Measurements from ENCODE around the gene TMEM132A.

TMEM132A gene

DNA sequence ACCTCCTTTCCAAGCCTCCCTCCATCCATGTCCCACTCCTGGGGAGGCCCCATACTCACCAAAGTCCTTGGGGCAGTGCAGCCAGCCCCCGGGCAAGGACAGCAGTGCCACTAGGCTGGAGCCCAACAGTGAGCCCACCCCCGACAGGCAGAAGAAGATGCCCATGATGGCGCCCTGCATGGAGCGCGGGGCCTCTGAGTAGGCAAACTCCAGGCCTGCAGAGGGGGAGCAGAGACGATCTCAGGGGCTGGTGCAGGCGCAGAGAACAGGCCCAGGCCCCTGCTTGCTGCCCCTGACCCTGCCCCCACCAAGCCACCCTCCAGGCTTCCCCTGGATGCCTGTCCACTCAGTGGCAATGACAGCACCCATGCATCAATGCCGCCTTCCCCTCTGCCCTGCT lies 13.6 kb downstream of the TMEM132A start:
- no peak for DNase-seq

DNA sequence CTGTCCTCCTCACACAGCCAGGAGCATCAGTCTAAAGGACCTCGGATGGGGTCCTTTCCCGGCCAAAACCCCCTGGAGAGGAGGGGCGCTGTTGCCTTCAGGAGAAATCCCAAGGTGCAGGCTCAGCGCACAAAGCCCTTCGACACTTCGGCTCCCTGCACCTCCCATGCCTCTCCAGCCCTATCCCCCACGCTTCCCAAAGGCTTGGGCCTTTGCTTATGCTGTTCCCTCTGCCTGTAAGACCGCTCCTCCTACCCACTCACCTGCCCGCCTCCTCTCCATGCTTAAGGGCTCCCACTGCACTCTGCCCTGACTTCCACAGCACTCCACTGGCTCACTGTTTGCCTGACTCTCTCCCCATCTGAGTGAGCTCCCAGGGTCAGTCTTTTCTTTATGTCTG lies 14.2 kb downstream of the TMEM132A start:
- no peak for DNase-seq

DNA sequence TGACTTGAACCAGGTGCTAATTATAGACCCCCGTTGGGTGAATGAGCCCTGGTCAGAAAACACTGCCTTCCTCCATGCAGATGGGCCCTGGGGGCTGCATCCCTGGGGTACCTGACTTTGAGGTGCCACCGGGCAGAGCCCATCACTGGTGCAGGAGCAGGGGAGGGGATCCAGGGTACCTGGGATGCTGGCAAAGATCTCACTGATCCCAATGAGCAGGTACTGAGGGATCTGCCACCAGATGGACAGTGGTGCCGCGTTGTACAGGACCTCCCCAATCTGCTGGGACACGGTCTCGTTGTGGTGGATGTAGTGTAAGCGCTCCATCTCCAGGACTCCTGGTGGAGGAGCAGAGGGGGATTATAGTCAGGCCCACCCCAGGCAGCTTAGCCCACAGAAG lies 15.0 kb downstream of the TMEM132A start:
- DNase-seq = no peak

DNA sequence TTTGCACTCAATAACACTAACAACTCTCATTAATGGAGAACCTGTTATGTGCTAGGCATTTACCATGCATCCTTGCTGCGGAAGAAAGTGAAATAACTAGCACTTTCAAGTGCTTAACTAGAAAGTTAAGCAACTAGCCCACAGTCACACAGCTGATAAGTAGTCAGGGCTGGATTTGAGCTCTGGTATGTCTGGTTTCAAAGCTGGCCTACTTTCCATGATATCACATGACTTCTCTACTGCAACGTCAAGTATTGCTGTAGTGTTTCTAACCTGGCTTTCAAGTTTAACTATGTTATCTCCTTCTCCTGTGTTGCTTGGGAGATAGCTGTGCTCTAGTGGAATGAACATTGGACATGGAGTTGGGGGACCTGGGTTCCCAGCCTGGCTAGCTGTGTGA lies 15.6 kb downstream of the TMEM132A start:
- DNase-seq = no peak

DNA sequence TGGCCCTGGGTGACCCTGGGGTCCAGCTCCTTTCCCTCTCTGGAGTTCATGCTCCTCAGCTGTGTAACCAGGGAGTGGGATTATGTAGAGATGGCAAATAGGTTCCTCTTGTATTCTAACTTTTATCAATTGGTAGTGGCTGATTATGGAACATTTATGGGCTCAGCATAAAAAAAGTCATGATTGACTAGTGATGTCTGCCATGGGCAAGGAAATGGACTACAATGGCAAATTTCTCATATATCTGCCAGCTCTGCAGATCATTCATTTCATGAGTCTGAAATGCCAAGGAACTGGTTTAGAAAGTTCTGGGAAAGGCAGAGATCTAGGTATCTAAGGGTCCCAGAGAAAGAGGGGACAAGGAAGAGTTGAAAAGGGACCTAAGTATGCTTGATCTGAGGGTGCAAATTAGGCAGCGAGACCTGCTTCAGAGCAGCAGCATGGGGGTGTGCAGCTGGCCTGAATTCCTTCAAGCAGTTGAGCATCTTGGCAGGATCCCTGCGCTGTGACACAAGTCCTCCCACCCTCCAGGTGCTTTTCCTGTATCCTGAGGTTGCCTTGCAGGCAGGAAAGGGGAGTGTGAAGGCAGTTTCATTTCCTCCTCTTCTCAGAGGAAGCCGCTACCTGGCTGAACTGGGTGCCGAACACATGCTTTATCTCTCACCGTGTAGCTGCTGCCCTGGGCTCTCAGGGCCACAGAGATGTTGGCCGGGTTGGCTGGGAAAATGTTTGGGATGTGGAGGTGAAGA lies 17.3 kb downstream of the TMEM132A start:
- DNase-seq = no peak

DNA sequence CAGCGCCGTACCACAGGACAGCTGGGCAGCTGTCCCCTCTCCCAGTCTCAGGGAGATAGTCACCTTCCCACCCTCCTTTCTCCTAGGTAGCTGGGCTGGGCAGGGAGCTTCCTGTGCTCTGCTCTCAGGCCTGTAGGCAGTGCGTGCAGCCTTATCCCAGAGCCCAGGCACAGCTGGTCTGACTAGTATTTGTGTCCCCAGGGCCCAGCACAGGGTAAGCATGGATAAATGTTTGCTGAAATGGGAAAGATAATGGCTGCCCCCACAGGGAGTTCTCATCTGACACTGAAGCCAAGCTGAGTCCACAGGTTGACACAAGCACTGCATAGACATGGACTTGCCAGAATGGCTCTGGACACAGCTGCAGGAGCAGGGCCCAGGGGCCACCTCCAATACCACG lies 18.0 kb downstream of the TMEM132A start:
- DNase-seq = no peak

DNA sequence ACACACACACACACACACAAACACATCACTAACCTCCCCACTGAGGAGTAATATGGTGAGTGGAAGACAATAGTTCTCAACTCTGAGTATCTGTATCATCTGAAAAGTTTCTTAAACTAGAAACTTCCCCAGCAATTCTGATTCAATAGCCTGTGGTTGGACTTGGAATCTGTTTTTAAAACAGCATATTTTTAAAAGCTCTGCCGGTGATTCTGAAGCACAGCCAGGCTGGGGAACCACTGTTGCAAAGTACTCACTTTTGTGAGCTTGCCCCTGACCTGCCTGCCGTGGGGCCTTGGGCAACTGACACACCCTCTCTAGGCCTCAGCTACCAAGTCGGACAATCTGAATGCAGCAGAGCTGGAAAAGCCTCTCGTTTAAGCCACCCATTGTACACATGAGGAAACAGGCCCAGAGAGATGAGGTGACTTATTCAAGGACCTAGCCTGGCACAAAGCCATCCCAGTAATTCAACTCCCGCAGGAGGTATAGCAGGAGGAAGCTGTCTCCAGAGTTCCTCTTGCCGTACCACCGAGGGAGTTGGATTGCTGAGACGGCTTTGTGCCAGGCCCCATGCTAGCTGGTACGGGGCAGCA lies 18.8 kb downstream of the TMEM132A start:
- DNase-seq = no peak

DNA sequence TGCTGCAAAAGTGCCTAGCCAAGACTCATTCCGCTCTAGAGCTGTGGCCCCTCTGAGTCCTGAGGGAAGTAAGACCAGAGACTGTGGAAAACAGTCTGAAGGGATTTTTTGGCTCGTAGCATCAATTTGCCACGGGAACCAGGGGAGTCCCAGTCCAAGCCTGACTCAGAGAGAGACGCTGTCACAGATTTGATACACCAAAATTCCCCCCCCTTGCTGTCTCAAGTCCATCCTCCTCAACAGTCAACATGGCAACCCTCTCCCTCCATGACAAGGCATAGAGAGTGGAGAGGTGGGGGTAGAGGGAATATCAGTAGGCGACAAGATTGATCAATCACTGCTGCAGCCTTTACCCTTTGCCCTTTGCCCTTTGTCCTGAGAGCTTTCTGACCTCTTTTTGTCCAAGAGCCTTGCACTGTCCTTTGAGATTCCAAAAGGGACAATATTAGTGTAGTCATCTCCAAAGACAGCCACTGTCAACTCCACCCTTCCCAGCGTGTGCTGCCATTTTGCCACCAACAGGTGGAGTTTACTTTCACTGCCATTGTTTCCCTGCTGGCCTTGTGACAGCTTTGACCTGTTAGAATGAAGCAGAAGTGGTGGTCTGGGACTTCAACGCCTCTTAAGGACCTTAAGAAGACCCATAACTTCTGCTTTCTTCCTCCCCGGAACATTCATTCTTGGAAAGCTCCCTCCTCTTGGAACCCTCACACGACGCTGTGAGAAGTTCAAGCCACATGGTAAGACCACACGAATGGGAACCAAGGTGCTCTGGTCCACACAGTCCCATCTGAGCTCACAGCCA lies 20.4 kb downstream of the TMEM132A start:
- no peak for DNase-seq

DNA sequence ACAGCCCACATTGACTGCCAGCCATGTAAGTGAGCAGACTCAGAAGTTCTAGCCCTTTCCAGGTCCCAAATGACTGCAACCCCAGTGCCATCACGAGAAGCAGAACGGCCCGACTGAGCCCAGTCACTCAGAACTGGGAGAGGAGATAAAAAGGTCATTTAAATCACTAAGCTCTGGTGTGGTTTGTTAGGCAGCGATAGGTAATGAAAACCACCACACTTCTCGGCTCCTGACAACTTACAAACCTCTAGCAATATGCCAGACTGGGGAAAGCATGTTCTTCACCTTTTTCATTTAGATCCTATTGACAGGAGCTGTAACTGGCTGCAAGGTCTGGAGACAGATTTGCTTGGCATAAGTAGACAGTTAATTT lies 21.0 kb downstream of the TMEM132A start:
- DNase-seq = no peak

DNA sequence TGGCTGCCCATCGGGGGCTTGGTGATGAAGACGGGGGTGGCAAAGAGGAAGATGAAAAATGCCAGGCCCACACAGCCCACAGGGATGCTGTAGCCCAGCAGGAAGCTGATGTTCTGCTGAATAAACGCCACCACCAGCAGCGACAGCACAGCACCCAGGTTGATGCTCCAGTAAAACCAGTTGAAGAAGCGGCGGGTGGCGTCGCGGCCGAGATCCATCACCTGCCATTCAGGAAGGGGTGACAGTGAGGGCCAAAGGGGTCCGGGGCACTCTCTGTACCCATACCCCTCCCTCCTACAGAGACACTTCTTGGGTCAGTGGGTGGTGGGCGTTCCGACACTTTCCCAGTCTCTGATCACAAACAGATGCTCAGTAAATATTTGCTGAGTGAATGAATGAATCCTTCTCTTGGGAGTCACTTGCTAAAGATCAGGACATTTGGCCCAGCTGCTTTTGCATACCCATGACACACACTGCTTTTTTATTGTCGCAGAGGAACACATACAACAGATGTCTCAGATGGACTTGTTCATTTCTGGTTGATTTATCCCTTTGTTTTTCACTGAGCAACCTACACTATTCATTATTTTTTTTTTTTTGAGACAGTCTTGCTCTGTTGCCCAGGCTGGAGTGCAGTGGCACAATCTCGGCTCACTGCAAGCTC lies 22.5 kb downstream of the TMEM132A start:
- DNase-seq = no peak

DNA sequence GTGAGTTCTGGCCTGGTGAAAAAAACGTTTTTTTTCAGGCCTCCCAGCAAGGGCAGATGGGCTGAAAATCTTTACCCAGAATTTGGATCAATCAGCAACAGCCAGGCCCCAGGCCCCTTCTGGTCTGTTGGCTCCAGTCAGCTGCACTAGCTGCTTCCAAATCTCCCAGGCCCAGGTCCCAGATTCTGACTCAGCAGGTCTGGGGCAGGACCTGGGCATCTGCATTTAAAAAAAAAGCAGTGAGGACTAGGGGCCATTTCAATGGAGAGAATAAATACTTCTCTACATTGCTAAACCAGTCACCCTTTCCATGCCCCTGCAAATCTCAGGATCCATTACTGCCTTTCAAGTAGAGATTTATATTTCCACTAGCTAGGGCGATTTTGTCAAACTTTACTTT lies 23.4 kb downstream of the TMEM132A start:
- DNase-seq = peak in 7 of 14 donors; percentile 12 to 58 (median 31)

DNA sequence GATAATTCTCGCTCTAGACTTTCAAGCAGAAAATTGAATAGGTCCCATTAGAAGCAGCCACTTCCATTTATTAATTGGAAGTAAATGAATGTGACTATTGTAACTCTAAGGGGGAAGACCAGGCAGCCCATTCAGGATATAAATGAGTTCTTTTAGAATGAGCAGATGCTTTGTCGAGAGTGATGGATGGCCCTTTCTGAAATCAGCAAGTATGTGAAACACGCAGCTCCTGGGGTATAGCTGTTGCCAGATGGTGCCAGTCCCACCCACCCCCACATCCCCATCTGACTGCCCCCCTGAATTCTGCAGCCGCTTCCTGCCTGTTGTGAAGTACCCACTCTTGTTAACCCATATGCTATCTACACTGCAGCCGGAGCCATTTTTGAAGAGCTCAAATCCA lies 24.0 kb downstream of the TMEM132A start:
- no peak for DNase-seq

DNA sequence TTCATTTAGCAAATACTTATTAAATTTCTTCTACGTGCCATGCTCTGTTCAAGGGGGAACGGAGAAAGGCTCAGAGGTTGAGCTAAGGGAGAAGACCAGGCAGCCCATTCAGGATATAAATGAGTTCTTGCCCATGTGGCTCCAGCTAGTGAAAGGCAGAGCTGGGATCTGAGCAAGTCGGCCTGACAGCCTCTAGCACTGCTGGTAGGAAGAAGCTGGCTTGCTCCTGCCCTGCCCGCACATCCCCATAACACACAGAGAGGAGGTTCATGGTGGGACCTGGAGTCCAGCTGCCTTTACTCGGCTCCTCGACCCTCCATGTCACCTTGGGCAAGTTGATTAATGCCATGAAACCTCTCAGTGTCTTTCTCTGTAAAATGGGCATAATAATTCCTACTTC lies 25.8 kb downstream of the TMEM132A start:
- DNase-seq = no peak

DNA sequence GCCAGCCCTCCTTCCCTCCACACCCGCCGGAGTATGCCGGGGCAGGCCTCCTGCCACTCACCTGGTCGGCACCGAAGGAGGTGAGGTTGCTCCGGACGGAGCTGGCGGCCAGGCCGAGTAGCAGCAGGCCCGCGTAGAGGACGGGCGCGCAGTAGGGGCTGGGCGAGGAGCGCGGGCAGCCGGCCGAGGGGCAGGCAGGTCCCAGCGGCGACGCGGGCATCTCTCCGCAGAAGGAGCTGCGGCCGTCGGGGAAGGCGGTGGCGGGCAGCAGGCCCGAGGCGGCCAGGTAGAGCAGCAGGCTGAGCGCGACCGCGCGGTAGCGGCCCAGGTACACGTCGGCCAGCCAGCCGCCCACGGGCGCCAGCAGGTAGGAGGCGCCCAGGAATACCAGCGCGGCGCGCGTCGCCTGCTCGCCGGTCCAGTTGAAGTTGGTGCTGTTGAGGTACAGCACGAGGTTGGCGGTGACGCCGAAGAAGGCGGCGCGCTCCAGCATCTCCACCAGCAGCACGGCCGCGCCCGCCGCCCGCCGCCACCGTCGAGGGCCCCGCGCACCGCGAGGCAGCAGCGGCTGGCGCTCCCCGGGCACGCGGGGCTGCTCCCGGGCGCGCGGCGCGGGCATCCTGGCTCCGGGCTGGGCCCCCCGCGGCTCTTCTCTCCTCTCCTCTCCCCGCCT lies 26.8 kb downstream of the TMEM132A start:
- no peak for DNase-seq

DNA sequence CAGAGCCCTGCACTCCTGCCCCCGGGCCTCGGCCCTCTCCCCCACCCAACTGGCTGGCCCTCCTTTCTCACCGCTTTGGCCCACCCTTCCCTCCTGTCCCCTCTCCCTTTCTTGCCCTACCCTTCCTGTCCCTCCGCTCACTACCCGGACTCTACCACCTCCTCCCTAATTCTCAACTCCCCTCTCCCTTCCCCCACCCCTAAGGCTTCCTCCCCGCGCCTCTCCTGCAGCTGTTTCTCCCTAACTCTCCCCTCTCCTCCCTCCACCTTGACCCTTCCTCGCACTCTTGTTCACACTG lies 27.3 kb downstream of the TMEM132A start:
- no peak for DNase-seq

DNA sequence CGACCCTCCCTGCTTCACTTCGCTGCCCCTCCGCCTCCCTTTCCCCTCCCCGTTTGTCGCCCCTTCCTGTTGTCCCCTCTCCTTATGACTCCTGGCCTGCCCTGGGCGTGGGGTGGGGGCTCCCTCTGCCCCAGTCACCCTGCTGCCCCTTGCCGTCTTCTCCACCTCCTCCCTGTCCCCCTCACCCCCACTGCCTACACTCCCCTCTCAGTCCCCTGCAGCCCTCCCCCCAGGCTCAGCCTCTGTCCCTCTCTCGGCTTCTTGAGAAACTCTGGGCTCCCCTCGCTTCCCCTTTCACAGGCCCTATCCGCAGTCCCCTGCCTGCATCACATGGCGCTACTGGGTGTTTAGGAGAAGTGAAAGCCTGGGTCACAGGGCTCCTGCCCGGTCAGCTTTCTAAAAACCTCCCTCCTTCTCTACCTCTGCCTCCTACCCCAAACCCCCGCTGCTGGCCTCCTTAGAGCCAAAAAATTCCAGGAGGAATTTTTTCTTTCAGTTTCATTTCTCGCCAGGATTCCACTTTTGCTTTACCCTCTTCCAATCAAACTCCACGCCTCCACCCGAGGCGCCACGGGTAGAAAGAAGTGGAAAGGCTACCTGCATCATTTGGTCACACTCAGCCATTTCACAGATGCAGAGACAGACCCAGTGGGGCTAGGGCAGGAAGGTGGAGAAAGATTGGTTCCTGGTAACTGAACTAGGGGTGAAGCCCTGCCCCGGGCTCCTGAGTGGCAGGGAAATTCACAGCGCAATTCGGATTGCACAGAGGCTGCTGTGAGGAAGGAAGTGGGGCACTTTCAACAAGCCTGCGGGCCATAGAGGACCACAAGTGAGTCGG lies 27.9 kb downstream of the TMEM132A start, which contains the start of gene SLC15A3:
SLC15A3 (minus strand) TSS at position 273 of the 838 bp plus-strand sequence. CDS start 625 bp downstream, outside the sequence.
- DNase-seq = peak in 9 of 14 donors; percentile 20 to 67 (median 49)

DNA sequence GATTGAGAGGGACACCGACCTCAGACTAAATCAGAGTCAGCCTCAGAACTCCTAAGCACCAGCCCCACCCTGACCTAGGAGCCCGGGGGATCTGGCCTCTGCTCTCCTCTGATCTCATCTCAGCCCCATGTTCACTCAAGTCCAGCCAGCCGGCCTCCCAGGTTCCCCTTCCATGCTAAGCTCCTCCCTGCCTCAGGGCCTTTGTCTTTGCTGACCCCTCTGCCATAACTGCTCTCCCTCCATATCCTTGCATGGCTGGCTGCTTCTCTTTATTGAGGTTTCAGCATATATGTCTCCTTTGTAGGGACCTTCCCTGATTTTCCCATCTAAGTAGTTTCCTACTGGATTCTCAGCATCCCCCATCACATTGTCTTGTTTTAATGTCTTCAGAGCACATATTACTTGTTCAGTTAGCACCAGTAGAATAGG lies 28.5 kb downstream of the TMEM132A start:
- DNase-seq = no peak

DNA sequence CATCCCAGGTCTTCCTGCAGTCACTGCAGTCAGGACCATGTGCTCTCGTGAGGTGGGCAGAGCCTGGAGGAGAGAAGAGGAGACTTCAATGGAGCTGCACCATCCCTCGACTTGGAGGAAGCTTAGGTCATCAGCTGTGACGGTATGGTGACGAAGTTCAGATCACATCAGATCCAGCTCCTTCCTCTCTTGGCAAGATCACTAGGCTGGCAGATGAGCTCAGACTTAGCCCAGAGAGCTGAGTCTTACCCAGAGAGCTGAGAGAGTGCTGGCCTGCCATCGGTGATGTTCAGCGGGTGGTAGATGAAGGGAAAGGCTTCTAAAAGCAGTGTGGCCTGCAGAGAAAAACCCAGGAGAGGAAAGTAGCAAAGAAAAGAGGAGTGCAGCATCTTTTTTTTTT lies 29.5 kb downstream of the TMEM132A start:
- no peak for DNase-seq

DNA sequence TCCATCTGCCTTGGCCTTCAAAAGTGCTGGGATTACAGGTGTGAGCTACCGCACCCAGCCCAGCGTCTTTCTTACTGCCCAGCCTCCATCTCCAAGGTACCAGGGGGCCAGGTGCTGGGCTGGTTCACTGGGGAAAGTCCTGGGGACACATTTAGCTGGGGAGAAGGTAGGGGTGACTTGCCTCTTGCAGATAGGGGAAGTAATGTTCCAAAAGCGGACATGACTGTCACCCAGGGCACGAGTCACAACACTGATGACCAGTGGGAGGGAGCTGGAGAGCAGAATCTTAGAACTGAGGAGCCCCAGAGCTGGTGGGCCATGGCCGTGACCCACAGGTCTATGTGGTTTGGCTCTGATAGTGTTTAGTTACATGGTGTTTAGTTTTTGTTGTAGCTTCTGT lies 30.2 kb downstream of the TMEM132A start:
- no peak for DNase-seq

DNA sequence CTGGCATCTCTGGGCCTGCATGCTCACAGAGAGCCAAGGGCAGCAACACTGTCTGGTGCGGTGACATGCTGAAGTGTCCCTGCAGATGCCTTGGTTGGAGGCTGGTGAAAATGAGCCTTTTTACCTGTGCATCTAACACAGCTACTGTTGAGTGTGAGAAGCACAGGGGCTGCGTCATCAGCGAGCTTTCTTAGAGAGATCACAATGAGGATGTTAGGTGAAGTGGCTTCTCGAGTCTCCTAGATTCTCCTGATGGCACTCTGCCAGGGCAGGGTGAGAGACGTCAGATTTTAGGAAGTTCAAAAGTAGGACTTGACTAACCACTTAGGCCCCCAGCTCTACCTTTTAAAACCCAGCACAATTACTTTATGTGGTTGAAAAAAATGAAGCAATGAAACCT lies 31.3 kb downstream of the TMEM132A start:
- peak in 1 of 14 donors; percentile 12 for DNase-seq

DNA sequence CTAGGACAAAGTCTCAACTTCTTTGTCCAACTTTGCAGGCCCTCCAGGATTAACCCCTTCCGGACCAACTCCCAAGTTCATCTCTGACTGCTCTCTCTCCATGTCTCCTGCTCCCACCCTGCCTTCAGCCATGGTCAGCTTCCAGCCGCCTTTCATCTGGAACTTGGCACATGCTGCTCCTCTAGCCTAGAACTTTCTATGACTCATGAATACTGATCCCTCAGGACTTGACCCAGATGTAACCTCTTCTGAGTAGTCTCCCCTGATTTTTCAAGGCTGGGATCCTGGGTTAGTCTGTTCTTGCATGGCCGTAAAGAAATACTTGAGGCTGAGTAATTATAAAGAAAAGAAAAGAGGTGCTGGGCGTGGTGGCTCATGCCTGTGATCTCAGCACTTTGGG lies 32.9 kb downstream of the TMEM132A start:
- DNase-seq = no peak

DNA sequence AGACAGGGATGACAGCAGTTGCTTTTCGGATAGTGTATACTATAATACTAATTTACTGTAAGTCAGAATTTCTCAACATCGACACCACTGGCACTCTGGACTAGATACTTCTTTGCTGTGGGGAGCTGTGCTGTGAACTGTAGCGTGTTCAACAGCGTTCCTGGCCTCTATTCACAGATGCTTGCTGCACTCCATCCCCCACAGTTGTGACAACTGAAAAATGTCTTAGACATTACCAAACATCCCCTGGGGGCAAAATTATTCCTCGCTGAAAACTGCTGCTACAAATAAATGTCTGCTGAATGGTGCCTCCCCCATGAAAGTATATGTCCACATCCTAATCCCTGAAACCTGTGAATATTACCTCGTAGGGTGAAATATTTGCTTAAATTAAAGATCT lies 35.2 kb downstream of the TMEM132A start:
- no peak for DNase-seq
